Cardiac septum (tissue), 1 donor: ENCODE measurements around the gene AKAP9. TPM values are rescaled to one million over a fixed set of nuclear protein-coding genes. Genes with fewer than 3 reads are reported as not detected.
"Not testable (repeated sequence)": the region's sequence is repeated elsewhere in the genome, so short reads cannot be mapped to it uniquely, and the experiment has no call there.

Experiments used
- DNase-seq: peaks from one replicate; pipeline ENCODE4 v3.0.0-alpha.2; 2020; ENCODE audit warnings: low spot score
- intact Hi-C: fragments of 100-400 bp; cut with DNase I; formaldehyde crosslinking; loops from one replicate; pipeline ENCODE4 v1.14.0; 2022
- long read RNA-seq: library from polyadenylated mRNA; unstranded; transcript quantifications from one replicate; pipeline ENCODE4 v2.0.0, GENCODE V29; 2021
- total RNA-seq: library from RNA; stranded (reverse); fragmentation: NEBNext Ultra II Directional; extraction: Animal tissue kit (Norgen Biotek cat#: 25700); gene quantifications from one replicate; pipeline ENCODE4 v1.2.1, GENCODE V29; 2021
- donor health status: DM: no; HTN: no; CAD: no.

Gene AKAP9
- 36.2 TPM for total RNA-seq
- long read RNA-seq, partial matches to known transcripts, result 40 of 55 reads
- long read RNA-seq, other reads (novel, unspliced or antisense), result 12 of 55 reads

DNA sequence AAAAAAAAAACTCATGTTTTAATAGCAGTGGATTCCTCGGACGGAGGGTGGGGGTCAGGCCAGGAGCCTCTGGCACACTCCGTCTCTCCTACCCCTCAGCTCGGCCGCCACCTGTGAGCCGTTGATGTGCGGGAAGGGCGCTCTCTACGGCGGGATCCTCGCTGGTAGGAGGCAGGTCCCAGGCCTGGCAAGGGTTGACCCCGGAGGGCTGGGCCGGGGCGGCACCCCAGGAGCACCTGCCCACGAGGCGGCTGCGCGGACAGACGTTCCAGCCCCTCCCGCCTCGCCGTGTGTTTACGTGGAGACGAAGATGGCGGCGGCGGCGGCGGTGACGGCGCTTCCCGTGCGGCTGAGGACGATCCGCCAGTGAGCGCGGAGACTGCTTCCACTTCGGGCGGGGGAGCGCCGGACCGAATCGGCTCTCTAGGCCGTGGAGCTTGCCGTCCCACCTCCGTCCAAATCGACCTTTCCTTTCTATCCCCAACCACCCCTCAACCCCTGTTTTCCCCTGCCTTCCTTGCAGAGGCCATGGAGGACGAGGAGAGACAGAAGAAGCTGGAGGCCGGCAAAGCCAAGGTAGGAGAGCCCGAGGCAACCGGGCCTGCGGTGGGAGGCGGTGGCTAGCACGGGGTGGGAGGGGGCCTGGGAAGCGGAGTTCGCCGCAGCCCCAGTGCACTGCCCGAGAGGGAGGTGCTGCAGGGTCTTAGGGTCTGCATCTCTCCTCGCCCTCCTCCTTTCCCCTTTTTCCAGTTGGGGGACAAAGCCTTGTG lies at the start of gene AKAP9:
TSS of gene AKAP9 (plus strand) at position 291 of the 770 bp plus-strand sequence. CDS start at position 529, 238 bp downstream.
- intact Hi-C loops, result loop anchor here (10.0 kb wide), 1 partner anchor 104 kb away; no protein-coding TSS in a partner anchor

DNA sequence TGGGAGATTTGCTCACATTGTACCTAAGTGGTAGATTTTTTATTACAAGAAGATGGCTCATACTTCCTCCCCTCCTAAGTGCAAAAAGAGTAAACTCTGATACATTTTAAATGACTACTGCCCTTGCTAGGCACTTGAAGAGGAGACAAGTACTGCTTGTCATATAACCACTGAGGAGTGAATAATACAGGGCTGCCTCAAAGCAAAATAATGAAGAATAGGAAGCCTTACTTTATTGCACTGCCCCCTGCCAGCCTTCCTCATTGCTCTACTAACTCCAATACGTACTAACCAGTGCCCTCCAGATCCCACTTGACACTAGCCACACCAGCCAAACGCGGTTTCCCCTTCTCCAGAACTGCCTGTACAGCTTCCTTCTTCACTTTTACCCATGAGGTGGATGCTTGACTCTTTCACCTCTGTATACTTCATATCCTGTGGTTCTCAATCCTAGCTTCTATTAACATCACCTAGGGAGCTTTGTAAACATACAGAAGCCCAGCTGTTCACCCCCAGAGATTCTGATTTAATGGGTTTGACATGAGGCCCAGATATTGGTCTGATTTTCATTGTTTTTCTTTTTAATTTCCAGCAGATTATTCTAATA lies 48.5 kb upstream of the AKAP9 start:
- DNase-seq, result no peak
- intact Hi-C loops, result no loop called here

More for the DNA sequence above, at the start of gene AKAP9:
- DNase-seq, result peak; percentile 95

DNA sequence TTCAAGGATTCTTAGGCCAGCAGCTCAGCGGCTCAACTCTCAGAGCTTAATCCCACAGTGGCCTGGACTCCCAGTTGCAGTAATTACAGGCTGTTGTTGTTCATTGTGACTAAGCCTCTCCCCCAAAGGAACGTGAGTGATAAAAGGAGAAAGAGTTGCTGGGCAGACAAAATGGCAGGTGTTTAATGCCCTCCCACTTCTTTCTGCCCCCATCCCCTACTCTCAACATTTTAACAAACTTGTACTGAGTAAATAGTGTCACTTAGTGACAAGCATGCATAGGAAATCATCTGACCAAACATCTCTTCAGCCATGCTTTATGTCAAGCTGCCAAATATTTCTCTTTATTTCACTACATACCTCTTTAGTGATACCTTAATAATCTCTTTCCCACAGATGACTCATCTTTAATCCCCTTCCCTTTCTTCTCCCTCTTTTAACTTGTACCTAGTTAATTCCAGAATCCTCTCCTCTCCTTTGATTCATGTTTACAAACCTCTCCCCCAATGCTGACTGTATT lies 47.8 kb upstream of the AKAP9 start:
- DNase-seq, result no peak
- intact Hi-C loops, result no loop called here

DNA sequence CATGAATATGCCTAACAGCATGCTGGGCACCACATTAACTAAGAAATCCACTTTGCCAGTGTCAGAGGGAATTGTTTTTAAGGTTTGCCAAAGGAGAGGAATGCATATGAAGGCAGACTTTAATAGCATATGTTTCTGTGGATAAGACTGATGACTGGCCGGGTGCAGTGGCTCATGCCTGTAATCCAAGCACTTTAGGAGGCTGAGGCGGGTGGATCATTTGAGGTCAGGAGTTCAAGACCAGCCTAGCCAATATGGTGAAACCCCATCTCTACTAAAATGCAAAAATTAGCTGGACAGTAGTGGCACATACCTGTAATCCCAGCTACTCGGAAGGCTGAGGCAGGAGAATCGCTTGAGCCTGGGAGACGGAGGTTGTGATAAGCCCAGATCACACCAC lies 47.0 kb upstream of the AKAP9 start:
- DNase-seq, intact Hi-C loops: not testable (repeated sequence)

DNA sequence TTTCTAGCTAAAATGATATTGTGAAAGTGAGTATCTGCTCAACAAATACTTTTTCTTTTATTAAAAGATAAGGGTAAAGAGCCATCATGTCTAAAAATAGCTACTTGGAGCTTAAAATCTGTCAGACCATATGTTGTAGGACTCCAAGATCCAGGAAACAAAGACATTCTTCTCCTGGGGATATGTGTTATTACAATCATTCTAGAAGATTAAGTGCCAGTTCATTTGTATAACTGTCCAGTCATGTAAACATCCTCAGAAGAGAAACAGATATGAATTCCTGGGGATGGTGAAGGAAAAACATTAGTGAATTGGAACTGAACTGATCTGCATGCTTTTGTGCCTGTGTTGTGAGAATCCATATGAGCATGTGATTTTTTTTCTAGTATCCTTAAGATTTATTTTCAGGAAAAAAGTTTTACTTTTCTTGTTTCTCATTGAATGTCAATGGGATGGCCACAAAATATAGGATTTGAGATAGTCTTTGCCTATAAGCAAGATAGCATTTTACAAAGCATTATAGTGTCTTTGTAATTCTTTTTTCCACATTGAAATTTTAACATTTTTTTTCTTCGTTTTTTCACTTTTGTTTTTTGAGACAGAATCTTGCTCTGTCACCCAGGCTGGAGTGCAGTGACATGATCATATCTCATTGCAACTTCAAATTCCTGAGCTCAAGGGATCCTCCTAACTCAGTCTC lies 45.7 kb upstream of the AKAP9 start:
- no peak for DNase-seq
- intact Hi-C loops, result no loop called here

DNA sequence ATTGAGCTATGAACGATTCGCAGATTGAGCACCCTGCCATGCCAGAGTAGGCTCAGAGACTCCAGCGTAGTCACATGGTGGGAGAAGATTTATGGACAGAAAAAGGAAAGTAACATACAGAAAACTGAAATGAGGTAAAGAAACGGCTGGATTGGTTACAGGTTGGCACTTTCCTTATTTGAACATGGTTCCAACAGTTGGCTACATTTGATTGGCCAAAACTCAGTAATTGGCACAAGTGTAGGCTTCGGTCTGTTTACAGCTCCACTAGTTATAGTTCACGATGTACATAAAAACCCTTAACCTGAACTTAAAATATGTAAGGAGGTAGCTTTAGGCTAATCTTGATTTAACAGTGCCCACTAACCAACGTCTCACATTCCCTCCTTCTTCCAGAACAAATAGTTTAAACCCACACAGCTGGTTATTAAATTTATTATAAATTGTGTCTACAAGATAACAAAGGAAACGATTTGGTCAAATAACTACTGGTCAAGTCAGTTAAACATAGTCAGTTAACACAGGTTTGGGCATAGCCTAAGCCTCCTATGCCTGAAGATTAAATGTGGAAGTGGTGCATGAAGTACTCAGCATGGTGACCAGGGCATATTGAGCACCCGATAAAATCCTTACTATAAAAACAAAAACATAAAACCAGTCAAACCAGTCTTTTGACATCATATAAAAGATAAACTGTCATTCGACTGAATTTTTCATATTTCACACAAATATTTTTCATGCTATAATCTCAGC lies 42.2 kb upstream of the AKAP9 start:
- intact Hi-C loops, result no loop called here
- no peak for DNase-seq

DNA sequence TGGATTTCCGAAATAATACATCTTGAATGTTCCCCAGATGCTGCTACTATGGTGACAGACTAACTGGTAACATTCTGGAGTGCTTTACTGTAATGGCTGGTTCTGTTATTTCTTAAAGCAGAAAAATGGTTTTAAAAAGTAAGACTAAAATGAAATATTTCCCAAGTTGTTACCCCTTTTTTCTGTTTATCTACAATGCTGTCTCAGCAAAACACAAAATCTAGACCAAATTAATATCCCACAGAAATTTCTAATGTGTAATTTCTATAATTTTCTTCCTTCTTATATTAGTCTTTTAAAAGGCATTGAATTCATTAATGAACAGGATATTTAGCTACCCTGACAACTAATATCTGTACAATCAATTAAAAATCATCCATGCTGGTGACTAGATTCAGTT lies 41.1 kb upstream of the AKAP9 start:
- DNase-seq, result no peak
- intact Hi-C loops, result no loop called here

DNA sequence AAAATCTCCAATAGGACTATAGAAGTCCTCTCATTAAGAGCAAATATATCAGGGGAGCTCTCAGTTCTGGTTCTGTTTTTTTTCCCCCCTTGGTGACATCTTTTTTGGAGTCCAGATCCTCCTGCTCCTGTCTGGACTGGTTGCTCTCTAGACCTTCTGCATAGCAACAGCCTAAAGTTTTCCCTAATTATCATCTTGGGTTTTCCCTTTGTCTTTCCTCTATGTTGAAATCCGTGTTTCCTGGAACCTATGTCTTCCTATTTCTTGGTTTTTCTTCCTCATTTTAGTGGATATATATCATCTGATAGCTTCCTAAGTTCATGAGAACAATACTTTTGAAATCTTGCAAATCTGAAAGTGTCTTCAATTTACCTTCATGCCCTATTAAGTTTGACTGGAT lies 30.5 kb upstream of the AKAP9 start:
- no peak for DNase-seq
- intact Hi-C loops, result no loop called here

DNA sequence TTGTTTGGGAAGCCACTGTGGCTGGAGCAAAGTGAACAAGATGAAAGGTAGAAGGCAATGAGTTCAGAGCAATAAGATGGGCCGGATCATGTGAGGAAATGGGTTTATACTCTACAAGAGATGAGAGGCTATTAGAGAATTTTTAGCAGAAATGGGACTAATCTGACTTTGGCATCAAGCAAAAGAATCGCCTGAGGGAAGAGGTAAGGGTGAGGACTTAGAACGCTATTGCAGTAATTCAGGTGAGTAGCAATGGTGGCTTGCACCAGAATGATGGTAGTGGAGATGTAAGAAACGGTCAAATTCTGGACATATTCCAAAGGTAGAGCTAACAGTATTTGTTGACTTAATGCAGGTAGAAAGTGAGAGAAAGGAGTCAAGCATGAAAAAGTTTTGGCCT lies 29.5 kb upstream of the AKAP9 start:
- DNase-seq, result no peak
- intact Hi-C loops, result no loop called here

DNA sequence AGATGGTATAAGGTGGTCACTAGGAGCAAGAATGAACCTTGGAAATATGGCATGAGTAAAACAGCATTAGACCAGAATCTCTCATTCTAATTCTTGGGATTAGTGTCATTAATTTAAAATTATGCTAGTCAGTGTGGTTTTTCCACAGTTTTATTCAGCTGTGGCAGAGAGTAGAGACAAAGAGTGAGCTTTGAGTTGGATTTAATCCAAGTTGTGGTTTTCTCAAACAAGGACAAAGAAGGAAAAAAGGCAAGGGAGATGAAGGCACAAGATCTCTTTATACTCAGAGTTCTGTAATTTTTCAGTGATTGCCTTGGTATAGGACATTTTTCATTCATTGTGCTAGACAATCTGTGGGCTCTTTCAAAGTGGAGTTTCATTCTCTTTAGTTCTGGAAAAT lies 28.2 kb upstream of the AKAP9 start:
- intact Hi-C loops, result no loop called here
- DNase-seq, result no peak

DNA sequence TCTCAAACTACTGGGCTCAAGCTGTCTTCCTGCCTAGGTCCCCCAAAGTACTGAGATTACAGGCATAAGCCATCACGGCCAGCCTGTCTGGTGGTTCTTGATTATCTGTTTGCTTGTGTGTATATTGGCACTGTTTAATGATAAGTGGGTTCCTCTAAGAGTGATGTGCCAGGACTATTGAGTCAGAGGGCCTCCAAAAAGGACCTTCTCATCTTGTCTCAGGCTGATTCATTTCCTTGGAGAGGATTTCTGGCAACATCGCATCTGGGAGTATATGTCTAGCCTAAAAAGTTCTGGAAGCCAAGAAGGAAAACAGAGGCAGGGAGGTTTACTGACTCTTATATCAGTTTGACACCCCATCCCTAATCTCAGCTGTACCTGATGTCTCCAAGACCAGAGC lies 27.1 kb upstream of the AKAP9 start:
- intact Hi-C loops, result no loop called here
- DNase-seq, result no peak

DNA sequence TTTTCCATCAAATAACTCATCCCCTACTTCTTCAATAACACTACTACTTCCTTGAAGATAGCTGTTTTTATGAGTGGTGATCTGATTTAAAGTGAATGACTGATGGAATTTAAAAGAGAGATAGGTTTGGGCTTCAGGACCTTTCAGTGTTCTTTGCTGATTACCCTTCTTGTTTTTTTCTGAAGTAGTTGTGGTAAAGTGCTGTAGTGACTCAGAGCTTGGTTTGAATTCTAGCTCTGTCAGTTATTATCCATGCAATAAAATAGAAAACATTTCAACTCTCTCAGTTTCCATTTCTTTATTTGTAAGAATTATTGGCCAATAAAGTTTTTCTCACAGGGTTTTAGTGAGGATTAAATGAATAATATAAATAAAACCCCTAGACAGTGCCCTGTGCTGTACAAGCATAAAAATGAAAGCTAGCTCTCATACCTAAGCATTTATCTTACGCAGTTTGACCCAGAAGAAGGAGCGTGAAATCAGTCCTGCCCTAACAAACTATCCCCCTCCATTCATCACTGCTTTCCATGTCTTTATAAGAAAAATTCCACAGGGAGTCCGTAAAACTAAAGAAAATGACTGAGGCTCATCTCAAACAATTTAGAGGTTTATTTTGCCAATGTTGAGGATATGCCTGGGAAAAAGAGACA lies 25.1 kb upstream of the AKAP9 start:
- intact Hi-C loops, result no loop called here
- no peak for DNase-seq

DNA sequence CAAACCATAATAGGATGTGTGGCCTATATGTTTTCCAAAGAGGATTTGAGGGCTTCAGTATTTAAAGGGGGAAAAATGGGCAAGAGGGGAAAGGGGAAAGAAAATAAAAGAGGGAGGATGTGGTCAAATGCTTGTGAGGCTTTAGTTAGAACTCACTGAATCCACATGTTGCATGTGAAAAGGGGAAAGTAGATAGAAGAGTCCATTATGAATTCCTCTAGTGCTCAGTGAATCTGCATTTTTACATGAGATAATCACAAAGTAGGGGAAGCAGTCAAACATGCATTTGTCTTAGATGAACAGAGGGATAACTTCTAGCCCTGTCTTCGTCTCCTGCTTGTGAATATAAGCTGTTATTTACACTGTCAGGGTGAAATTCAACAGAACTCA lies 24.6 kb upstream of the AKAP9 start:
- no peak for DNase-seq
- intact Hi-C loops, result no loop called here

DNA sequence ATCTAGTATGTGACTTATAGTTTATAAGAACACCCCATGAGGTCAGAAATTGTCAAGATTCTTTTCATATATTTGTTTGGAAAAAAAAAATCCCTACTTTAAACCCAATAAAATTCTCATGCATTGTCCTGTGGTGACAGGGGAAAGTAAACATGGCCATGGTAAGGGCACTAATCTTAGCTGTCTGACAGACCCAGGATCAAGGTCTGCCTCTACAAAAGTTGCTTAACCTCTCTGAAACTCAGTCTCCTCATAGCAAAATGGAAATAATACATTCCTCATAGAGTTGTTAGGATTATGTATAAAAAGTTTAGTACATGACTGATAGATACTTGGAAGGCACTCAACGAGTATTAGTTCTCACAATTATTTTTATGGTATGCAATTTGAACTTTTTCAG lies 22.3 kb upstream of the AKAP9 start:
- intact Hi-C loops, result no loop called here
- DNase-seq, result no peak

DNA sequence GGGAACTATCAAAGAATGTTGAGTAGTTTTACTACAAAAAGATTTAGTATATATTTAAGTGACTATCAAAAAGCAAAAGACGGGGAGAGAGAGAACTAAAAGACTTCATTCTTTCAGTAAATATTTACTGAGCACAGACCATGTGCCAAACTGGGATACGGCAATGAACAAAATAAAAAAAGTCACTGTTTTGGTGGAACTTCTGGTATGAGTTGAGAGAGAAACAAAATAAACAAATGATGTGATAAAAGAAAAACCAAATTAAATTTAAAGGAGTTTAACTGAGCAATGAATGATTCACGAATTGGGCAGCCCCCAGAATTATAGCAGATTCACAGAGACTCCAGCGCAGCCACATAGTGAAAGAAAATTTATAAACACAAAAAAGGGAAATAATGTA lies 17.8 kb upstream of the AKAP9 start:
- DNase-seq, result no peak
- intact Hi-C loops, result no loop called here

DNA sequence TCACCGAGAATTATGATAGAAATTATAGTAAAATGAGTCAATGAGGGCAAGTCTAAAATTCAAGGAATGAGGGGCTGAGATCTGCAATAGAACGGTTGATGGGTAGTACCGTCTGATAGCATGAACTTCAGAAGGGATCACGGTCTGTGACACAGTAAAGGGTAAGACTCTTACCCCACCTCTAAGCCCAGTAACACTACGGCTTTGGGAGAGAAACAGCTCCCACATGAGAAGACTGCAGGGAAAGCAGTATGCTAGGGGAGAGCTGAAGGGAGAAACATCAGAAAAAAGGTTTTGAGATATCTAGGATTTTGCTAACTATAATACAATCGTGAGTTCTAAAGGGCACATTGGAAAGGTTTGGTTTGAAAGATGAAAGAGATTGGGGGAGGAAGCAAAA lies 12.8 kb upstream of the AKAP9 start:
- intact Hi-C loops, result no loop called here
- DNase-seq, result no peak

DNA sequence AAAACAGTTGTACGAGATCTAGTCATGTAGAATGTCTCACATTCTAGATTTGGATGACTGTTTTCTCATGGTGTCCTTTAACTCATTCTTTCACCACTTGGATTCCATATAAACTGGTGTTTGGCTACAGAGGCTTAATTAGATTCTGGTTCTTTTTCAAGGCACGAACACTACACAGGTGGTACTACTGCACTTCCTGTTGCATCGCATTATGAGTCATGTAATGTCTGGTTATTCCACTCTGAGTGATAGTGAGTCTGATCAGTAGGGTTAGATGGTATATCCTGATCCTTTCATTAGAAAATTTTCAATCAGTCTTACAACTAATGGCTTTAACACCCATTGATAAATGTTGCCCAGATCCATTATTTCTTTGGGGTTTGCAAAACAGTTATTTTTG lies 11.2 kb upstream of the AKAP9 start:
- intact Hi-C loops, result no loop called here
- DNase-seq, result no peak

DNA sequence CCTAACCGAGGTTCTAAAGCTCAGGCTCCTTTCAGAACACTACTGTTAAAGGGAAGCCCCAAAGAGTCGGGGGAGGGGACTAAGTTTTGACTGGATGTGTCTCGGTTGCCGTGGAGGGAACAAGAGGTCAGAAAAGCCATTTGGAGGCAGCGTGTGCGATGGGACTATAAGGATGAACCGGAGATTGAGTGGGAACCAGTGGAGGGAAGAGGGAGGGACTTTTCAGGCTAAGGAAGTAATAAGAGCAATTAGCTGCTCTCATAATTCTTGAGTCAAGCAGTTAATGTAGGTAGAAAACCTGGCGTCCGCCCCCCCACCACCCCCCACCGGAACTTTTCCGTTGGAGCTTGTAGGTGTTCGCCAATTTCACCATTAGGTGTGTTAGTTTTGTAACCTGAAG lies 491 bp upstream of the AKAP9 start:
- intact Hi-C loops, result loop anchor here (10.0 kb wide), 1 partner anchor 105 kb away; no protein-coding TSS in a partner anchor
- no peak for DNase-seq

DNA sequence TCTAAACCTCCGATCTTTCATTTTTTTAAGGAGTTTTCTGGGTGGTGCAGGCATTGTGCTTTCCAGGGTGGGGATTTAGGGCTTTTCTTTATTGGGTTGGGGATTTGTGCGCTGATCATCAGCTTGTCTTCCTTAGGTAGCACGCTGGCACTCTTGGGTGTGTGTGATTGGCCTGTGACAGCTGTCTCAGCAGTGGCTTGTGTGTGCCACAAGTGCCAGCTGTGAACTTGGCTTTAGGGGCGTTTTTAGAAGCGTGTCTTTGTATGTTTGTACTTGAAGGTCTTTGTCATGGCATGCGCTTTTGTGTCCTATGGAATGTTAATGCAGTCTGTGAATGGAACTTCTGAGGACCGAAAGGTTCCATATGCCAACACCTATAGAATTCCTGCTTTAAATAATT lies 788 bp downstream of the AKAP9 start:
- intact Hi-C loops, result loop anchor here (10.0 kb wide), 1 partner anchor 103 kb away; no protein-coding TSS in a partner anchor
- DNase-seq, result no peak
